NCI-H226 (cell line): ENCODE data around the gene PALD1.
A peak's percentile ranks its signal among the peaks of the same experiment; 100 is the strongest.

Experiments used
- DNase-seq: peaks from one replicate; pipeline ENCODE4 v3.0.0-alpha.2; 2015

The PALD1 gene

DNA sequence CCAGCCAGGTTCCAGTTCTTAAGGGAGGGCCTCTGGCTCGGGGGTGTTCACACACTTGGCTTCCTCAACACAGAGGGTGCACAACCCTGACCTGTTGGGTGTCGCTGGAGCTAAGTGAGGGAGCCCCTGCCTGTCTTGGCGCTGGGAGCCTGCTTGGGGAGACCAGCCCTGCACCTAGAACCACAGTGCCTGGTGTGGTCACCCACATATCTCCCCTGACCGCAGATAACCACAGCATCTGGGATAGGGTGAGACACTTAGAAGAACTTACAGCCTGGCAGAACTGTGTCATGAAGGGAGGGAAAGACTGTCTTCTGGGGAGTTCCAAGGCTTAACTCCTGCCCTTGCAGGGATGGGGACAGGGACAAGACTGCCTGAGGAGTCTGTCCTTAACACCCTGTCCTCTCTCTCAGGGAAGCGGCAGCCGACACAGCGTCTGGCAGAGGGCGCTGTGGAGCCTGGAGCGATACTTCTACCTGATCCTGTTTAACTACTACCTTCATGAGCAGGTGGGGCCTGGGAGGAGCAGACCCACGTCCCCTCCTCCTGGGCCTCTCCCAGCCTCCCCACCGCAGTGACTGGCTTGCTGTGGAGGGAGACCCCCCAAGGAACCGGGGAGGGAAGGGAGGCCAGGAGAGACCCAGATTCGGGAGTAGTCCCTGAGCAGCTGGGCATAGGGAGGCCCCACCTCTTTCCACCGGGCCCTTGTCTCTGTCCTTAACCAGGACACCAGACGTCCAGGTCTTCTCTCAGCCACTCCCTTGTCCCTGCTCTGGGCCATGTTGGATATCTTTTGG lies 59.0 kb downstream of the PALD1 start:
- no peak for DNase-seq

DNA sequence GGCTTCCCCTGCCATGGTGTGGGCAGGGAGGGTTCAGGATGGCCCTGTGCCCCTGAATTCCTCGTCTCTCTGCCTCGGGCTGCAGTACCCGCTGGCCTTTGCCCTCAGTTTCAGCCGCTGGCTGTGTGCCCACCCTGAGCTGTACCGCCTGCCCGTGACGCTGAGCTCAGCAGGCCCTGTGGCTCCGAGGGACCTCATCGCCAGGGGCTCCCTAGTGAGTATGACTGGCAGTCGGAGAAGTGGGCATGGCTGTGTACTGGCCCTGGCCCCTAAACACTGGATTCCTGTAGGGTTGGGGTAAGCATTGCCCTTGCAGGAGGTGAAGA lies 59.6 kb downstream of the PALD1 start:
- DNase-seq, result no peak

DNA sequence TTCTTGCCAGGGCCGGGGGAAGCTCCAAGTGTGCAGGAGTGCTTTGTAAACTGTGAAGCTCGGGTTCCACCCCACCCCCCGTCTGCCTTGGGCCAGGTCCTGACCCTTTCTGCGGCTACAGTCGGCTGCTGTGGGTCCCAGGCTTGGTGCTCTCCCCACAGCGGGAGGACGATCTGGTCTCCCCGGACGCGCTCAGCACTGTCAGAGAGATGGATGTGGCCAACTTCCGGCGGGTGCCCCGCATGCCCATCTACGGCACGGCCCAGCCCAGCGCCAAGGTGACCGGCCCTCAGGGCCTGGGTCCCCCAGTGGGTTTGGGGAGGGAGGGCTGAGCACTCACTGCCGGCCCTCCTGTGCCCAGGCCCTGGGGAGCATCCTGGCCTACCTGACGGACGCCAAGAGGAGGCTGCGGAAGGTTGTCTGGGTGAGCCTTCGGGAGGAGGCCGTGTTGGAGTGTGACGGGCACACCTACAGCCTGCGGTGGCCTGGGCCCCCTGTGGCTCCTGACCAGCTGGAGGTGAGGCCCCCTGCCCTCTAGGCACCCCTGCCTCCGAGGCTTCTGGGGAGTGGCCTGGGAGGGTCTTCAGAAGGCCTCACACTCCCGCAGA lies 60.3 kb downstream of the PALD1 start:
- no peak for DNase-seq

DNA sequence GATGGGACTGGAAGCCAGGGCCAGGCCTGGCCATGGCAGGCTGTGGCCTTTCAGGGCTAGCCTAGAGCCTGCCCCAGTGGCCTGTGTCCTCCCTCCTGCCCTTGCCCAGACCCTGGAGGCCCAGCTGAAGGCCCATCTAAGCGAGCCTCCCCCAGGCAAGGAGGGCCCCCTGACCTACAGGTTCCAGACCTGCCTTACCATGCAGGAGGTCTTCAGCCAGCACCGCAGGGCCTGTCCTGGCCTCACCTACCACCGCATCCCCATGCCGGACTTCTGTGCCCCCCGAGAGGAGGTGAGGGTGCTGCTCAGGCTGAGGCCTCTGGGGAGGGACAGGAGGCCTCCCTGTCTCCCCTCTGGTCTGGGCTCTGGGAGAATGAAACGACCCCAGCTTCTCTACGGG lies 60.9 kb downstream of the PALD1 start:
- no peak for DNase-seq

DNA sequence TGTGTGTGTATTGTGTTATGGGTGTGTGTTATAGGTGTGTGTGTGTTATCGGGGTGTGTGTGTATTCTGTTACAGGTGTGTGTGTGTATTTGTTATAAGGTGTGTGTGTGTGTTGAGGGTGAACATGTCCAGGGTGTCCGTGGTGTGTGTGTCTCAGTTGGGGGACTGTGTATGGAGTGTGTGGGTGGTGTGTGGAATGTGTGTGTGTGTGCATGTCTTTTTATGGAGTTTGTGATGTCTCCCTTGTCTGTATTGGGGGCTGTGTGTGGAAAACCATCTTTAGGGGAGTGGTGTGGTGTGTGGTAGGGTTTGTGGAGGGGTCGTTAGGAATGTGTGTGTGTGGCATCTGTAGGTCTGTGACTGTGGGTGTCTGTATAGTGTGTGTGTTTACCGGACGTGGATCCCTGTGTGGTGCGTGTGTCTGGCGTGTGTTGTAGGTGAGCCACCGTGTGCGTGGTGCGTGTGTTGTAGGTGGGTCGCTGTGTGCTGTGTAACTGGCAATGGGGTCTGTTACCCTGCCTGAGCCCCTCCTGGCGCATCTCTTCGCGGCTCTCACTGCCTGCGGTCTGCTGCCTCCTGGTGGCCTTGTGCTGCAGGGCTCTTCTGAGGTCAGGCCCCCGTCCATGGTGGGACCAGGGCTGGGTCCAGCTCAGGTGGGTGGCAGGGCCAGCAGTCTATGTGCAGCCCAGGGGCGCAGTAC lies 61.7 kb downstream of the PALD1 start:
- no peak for DNase-seq

DNA sequence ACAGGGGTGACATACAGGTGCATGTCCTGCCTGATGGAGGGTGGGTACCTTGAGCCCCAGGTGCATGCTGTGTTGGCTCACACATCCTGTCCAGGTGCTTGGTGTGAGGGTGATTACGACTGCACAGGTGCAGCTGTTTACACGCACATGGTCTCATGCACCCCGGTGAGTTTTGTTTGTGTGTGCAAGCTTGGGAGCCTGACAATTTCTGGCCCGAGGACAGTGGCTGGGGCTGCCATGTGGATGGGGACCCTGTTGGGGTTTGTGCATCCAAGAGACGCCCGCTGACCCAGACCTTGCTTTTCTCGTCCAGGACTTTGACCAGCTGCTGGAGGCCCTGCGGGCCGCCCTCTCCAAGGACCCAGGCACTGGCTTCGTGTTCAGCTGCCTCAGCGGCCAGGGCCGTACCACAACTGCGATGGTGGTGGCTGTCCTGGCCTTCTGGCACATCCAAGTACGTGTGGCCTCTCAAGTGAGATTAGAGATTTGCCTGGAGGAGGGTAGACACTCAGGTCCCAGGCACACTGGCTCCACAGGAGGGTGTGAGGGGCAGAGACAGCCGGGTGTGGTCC lies 62.3 kb downstream of the PALD1 start:
- DNase-seq, result no peak

DNA sequence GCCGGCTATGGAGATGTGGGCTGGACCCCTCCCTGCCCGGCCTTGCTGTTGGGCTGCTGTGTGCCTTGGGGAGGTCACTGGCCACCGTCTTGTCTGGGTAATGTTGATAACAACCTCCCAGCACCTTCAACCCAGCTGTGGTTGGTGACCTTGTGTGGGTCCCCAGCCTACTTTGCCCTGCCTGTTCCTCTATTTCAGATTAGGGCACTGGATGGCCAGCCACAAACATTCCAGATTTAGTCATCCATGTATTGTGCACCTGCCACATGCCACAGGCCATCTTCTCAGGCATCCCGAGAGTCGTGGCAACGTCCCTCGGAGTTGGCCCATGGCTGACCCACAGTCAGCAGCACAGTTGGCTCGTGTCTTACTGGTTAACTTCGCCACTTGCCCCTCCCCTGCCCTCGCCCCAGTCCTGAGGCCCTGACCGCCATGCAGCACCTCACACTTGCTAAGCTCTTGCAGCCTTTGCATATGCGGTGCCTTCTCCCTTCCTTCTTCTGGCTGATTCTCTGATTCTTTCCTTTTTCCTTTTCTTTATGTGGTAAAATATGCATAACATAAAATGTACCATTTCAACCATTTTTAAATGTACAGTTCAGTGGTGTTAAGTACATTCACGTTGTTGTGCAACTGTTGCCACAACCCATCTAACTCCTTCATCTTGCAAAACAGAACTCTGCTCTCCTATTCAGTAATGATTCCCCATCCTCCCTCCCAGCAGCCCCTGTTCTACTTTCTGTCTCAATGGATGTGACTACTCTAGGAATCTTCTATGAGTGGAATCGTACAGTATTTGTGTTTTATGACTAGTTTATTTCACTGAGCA lies 63.4 kb downstream of the PALD1 start:
- no peak for DNase-seq

DNA sequence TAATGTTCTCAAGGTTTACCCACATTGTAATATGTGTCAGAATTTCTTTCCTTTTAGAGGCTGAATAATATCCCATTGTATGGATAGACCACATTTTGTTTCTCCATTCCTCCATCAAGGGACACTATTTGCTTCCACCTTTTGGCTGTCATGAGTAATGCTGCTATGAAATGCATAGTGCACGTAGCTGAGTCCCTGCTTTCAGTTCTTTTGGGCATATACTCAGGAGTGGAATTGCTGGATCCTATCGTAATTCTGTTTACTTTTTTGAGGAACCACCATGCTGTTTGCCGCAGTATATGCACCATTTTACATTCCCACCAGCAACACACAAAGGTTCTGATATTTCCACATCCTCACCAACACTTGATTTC lies 64.0 kb downstream of the PALD1 start:
- DNase-seq, result no peak

DNA sequence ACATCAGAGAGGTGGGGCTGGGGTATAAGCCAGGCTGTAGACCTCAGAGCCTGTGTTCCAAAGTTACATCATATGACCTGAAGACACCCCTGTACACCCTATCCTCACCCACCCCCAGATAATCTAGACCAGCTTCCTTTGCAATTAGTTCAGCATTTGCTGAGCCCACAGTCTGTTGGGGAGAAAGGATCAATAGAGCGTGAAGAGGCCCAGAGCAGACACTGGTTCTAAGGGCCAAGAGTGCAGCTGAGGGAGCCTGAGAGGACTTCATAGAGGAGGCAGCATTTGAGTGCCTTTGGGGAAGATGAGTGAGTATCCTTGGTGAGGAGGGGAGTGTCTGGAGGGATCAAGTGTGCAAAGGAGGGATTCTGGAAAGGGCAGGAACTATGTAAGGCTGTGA lies 65.3 kb downstream of the PALD1 start:
- DNase-seq, result no peak

DNA sequence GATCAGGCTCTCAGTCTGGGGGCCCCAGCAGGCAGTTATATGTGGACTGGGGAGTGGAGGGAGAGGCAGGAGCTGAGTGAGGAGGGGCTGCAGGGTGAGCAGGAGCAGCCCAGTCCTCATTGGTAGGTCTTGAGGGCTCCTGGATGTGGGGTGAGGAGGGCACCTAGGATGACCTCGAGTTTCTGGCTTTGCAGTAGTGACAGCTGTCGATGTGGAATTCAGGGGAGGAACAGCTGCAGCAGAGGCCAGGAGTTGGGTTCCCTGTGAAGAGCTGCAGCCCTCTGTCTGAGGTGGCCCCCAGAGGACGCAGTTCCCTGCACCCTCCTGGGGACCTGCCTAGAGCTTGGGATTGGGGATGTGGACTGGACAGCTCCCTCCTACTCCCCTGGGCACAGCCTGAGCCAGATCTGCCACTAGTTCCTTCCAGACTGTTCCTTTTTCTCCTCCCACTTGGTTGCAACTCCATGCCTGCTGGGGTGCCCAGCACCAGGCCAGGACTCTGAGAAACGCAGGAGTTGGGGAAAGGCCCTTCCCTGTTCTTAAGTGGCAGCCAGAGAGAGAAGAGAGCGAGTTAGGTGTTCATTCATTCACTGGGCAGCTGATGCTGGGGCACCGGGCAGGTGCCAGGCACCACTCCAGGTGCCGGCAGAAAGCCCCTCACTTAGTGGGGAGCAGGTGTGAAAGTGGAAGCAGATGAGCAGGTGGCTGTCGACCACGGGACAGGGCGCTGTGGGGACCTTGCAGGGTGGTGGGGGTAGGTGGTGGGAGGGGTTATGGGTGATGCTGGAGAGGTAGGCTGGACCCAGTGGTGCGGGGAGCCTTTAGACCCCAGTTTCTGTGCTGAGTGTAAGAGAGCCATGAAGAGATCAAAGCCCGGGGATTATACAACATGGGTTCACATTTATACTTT lies 66.1 kb downstream of the PALD1 start:
- no peak for DNase-seq

DNA sequence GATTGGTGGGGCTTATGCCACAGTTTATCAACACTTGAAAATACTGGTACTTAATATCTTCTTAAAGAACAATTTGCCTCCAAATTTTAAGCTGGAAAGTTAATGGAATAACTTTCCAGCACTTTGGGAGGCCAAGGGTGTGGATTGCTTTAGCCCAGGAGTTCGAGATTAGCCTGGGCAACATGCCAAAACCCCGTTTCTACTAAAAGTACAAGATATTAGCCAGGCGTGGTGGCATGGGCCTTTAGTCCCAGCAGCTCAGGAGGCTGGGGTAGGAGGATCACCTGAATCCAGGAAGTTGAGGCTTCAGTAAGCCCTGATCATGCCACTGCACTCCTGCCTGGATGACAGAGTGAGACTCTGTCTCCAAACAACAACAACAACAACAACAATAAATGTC lies 68.0 kb downstream of the PALD1 start:
- DNase-seq, result no peak

DNA sequence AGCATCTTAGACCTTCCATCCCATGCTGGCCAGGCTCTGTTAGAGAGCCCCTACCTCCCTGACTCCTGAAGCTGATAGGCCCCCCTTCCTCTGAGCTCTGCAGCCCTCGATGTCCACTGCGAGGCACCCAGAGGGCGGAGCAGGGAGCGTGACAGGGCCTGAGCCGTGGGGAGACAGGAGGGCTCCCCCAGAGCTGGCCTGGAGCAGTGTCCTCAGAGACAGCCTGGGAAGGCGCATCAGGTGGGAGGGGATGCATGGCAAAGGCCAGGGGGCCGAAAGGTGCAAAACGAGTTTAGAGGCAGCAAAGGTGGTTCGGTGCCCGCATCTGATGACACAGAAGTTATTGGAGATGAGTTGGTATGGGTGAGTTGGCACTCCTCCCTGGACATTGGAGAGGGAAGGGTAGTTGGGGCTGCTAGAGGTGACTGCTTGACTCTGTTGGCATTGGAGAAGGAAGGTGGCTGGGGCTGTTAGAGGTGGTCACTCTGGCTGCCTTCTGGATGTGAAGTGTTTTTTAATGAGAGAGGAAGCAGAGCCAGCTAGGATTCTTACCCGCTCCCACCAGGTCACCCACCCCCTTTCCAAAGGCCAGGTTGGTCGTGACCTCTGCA lies 70.9 kb downstream of the PALD1 start:
- DNase-seq, result no peak

DNA sequence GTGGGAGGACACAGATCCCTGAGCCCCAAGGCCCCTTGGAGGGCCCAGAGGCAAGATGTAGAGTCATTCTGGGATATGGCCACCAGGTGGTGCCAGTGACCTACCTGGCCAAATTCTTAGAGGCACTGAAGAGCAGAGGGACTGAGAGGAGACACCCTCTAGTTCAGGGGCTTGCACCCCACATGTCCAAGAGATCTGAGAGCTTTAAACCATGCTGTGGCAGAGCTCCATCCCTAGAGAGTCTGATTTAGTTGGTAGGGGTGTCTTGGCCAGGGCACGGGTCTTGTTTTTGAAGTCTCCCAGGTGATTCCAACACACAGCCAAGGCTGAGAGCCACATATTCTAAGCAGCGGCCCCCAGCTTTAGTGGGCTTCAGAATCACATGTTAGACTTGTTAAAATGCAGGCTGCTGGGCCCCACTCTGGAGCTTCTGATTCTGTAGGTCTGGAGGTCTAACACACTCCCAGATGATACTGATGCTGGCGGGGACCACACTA lies 71.4 kb downstream of the PALD1 start:
- peak; percentile 19 for DNase-seq

DNA sequence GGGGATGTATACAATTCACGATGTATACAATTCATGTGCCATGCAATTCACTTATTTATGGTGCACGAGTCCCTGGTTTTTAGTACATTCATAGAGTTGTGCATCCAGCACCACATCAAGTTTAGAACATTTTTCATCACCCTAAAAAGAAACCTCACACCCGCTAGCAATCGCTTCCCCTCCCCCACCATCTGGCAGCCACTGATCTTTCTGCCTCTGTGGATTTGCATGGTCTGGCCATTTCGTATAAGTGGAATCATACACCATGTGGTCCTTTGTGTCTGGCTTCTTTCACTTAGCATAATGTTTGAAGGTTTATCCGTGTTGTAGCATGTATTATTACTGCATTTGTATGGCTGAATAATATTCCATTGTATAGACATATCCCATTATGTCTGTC lies 71.9 kb downstream of the PALD1 start:
- DNase-seq, result no peak

DNA sequence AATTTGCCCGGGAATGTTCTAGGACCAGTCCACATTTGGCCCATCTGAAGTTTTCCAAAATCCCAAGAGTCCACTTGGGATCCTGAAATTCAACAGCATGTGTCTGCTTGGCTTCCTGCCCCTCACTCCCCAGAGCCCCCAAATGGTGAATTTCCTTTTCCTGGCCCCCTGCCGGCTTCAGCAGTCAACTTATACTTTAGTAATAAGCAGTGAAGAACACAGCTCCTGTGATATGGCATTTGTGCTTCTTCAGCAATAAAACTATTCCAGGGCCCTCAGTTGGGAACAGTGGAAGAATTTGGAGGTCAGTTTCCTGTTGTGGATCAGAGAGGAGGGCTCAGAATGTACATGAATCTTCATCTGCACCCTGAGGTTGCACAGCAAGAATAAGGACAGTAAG lies 72.9 kb downstream of the PALD1 start:
- no peak for DNase-seq

DNA sequence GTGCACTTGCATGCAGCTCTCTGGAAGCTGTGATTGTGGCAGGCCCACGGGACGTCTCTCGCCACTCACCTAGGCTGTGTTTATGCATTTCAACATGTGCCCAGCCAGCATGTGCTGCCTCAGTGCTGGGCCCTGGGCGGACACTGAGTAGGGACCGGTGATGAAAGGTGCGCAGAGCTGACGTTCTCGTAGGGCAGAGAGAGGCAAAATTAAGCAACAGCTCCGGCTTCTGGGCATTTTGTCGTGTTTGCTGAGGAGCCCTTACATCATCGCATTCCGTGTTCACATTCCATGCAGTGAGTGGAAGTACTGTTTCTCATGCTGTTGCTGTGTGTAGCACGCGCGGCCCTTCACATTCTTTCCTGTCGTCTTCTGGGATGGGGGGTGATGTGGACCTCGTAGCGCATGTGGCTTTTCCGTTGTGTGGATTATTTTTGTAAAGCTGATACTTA lies 73.4 kb downstream of the PALD1 start:
- no peak for DNase-seq

DNA sequence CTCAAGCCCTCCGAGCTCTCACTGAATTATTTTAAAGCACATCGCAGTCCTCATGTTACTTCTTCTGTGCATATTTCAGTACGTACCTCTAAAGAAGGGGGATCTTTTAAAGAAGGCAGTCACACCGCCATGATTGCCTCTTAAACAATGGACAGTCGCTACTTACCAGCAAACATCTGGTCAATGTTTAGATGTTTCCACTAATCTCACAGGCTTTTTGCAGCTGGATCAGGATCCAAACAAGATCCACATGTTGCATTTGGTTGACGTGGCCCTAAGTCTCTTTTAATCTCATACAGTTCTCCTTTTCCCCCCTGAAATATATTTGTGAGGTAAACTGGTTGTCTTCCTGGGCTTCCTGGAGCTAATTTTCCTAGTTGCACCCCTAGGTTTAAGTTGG lies 74.0 kb downstream of the PALD1 start:
- DNase-seq, result no peak

DNA sequence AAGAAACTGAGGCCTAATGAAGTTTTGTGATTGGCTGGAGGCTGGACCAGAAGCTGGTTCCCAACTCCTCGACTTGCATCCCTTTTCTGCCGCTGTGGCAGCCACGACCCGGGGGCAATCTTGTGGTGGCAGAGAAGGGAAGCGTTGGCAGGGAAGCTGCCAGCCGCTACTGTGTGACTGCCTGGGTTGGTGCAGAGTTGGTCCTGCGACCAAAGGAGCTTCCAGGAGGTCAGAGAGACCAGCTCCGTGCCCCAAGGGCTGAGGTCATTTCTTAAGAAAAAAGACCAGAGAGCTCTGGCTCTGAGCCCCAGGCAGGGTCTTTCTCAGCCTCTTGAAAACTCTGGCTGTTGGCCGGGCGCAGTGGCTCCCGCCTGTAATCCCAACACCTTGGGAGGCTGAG lies 76.8 kb downstream of the PALD1 start:
- DNase-seq, result no peak

DNA sequence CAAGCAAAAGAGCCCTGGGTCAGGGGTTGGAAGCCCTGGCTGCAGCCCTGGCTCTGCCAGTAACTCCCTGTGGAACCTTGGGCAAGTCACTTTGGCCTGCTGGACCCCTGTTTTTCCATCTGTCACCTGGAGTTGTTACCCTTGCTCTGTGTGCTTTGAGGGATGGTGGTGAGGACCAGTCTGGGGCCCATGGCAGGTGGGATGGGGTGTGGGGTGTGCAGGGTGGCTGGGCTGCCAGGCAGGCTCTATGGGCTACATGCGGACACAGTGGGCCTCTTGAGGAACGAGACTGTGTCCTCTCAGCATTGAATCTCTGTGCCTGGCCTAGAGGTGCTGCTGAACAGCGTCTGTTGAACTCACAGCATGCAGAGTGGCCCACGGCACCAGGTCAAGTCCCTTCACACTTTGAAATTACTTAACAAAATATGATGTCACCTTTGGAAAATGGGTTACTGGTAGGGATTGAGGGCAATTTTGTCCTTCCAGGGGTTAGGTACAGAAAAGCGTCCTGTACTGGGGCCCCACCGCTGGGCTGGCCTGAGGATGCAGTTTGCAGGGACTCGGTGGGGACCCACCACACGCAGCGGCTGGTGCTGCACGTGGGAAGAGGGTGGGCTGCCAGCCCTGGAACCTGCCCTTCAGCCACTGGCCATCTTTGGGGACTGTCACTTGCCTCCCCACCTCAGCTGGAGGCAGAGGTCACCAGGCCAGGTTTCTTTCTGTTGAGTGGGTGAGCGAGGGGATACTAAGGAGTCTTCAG lies 78.7 kb downstream of the PALD1 start:
- no peak for DNase-seq

DNA sequence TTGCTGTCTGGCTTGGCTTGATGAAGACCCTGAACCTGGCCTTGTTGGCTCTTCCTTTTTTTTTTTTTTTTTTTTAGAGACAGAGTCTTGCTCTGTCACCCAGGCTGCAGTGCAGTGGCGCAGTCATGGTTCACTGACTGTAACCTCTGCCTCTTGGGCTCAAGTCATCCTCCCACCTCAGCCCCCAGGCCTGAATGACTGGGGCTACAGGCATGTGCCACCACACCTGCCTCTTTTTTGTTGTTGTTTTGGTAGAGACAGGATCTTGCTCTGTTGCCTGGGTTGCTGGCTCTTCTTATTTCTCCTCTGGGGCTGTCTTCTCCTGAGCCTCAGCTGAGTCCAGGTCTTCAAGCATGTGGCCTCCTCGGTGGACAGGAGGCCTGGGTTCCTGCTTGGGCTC lies 79.3 kb downstream of the PALD1 start:
- DNase-seq, result no peak

DNA sequence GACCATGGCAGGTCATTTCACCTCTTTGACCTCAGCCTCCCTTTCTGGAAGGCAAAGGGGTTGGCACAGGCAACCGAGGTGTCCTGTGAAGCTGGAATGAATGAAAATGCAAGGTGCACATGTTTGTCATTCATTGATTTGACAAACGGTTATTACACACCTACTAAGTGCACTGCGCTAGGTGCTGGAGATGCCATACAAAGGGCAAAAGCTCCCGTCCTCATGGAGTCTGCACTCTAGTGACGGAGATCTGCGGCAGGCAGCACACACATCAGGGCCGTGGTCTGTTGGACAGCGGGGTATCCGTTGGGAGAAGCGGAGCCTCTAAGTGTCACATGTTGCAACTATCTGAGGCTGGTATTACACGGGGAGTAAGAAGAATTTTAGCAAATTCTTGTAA lies 79.7 kb downstream of the PALD1 start:
- no peak for DNase-seq
